AG09319 (cell line): ENCODE data around the gene TBC1D5.
A peak's percentile ranks its signal among the peaks of the same experiment; 100 is the strongest.

ENCODE experiments used
- DNase-seq: peaks from one replicate; pipeline ENCODE4 v3.0.0-alpha.2; 2010; ENCODE audit warnings: low read depth; ENCODE audit errors: extremely low read depth
- TF ChIP-seq, protein P1 (sequence below): IDR thresholded peaks from 2 replicates; pipeline ENCODE4 v1.5.1; 2011; ENCODE audit warnings: low read depth, mild to moderate bottlenecking, inconsistent platforms, low read length, moderate library complexity

TBC1D5 gene

DNA sequence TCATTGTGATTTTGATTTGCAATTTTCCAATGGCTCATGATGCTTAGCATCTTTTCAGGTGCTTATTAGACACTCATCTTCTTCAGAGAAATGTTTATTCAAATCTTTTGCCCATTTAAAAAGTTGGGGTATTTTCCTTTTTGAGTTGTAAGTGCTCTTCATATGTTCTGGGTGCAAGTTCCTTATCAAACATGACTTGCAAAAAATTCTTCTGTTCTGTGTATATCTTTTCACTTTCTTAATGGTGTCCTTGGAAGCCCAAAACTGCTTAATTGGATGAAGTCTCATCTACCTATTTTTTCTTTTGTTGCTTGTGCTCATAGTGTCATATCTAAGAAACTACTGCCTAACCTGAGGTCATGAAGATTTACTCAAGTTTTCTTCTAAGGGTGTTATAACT is 524.8 kb downstream of the TBC1D5 start:
- DNase-seq: no peak
- TF ChIP-seq, protein P1, sequence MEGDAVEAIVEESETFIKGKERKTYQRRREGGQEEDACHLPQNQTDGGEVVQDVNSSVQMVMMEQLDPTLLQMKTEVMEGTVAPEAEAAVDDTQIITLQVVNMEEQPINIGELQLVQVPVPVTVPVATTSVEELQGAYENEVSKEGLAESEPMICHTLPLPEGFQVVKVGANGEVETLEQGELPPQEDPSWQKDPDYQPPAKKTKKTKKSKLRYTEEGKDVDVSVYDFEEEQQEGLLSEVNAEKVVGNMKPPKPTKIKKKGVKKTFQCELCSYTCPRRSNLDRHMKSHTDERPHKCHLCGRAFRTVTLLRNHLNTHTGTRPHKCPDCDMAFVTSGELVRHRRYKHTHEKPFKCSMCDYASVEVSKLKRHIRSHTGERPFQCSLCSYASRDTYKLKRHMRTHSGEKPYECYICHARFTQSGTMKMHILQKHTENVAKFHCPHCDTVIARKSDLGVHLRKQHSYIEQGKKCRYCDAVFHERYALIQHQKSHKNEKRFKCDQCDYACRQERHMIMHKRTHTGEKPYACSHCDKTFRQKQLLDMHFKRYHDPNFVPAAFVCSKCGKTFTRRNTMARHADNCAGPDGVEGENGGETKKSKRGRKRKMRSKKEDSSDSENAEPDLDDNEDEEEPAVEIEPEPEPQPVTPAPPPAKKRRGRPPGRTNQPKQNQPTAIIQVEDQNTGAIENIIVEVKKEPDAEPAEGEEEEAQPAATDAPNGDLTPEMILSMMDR: no peak

DNA sequence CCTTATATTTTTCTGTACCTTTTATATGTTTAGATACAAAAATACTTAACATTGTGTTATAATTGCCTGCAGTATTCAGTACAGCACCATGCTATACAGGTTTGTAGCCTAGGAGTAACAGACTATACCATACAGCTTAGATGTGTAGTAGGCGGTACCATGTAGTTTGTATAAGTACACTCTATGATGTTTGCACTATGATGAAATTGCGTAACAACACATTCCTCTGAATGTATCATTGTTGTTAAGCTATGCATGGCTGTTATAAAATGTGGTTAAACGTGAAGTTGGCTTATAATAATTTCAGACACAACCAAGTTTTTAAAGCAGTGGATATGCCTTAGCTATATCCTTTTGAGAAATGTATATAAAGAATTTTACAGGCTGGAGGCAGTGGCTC is 529.3 kb downstream of the TBC1D5 start:
- no peak for DNase-seq
- TF ChIP-seq, protein P1: no peak

DNA sequence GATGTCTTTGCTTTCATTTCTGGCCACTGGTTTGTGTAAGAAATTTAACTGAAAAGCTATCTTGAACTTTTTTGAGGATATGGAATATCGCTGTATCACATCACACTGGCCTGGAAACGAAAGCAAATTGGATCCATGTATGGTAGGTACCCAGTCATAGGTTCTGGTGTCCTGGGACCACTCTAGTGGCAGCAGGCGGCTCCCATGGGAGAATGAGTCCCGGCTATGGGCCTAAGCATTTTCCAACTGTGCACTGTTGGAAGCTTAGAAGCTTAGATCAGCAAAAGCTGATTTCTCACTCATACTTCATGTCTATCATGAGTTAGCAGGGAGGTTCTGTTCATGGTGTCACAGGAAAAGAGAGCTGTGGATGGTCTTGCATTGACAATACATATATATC is 534.5 kb downstream of the TBC1D5 start:
- no peak for DNase-seq
- TF ChIP-seq, protein P1: no peak

DNA sequence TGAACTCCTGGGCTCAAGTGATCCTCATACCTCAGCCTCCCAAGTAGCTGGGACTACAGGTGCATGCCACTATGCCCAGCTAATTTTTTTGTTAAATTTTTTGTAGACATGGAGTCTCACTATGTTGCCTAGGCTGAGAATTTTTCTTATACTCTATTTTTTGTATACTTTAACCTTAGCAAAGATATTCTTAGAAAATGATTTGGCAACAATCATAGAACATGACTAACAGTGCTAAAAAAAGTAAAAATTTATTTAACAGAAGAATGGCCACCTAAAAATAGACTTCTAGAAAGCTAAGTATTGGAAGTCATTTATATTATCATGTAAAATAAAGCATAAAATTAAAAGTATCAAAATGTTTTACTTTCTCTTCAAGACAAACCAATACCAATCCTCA is 535.4 kb downstream of the TBC1D5 start:
- TF ChIP-seq, protein P1: no peak
- no peak for DNase-seq

DNA sequence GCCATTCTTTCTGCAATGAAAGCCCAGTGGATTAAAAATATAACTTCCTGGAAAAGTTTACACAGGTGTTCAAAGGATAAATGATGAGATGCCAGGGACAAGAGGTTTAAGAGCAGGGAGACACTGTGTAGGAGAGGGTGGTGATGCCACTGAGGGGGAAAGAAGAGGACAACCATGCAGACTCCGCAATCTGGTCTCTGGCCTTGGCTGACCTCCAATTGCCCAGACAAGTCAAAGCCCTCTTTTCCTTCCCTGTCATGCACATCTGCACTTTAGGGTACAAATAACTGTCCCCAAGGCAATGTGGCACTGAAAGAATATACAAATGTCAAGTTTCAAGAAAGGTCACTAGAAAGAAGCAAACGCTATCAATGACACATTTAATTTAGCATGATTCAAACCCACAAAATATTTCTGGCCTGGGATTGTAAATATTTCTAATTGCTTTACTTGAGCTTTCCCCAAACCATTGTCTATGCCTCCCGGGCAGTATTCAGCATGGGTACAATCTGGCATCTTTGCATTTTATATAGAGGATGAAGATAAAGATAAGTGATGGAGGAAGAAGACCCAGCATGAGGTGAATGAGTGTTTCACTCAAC is 538.3 kb downstream of the TBC1D5 start:
- TF ChIP-seq, protein P1: no peak
- DNase-seq: no peak

DNA sequence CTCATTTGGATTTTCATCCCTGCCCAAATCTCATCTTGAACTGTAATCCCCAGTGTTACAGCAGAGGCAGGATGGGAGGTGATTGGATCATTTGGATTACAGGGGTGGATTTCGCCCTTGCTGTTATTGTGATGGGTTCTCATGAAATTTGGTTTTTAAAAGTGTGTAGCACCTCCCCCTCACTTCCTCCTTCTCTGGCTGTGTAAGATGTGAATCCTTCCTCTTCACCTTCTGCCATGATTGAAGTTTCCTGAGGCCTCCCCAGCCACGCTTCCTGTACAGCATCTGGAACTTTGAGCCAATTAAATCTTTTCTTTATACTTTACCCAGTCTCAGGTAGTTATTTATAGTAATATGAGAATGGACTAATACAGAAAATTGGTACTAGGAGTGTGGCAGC is 540.9 kb downstream of the TBC1D5 start:
- TF ChIP-seq, protein P1: no peak
- DNase-seq: no peak

DNA sequence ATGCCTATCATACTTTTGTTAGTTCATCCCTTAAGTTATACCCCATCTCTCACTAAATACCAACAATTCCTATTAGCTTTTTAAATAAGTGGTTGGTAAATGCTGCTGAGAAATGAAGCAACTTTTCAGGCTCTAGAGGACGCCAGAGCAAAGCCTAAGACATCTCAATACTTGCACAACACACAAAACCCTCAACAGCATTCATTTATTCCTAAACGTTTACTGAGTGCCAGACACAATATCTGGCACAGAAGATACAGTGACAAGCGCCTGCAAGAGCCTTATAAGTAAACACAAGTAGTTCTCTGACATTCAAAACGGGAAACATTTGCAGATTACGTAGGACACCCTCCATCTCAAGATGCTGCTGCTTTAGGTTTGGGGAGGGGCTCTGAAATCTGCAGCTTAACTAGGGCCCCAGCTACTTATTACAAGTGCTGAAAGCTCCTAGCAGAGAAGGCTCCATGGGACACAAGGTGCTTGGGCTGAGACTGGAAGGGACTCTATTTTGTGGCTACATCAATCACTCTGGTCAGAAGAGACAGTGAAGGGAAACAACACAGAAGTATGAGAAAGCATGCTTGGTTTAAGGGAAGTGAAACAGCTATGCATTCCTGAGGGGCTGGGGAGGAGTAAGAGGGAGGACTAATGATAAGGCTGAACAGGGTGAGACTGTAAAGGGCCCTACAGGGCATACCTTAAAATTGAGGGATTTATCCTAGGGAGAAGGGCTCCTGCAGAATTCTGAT is 546.4 kb downstream of the TBC1D5 start:
- DNase-seq: no peak
- TF ChIP-seq, protein P1: peak; percentile 62
